ENCODE data around the gene SEPTIN7. TPM values are rescaled to one million over a fixed set of nuclear protein-coding genes. Genes with fewer than 3 reads are reported as not detected.

SEPTIN7 gene
- total and polyA plus RNA-seq, 2 of the 13 experiments (the other 11 are each of a cell fraction or from before 2014, with no cell fraction given) = 103 to 129 TPM

DNA sequence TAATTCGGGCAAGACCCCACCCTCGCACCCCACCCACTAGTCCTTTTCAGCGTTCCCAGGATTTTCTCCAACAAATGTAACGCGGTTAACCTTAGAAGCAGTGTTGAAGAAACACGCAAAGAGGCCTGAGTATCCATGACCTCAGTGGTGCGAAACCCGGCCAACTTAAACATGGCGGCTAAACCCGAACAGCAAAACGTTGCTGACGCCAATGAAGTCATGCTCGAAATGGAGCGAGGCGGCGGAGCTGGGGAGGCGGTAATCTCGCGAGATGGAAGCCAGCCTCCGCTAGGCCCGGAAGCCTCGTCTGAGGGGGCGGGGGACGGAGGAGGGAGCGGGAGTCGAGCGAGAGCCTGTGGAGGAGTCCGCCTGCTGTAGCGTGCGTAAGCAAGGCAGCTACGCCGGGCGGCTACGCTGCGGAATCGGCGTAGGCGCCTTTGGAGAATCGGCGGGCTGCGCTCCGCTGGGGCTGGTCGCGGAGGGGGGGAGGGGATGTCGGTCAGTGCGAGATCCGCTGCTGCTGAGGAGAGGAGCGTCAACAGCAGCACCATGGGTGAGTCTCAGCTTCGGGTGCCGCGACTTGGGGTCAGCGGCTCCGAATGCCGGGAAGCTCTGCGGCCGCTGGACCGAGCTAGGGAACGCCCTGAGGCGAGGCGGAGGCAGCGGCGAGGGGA is at the start of gene SEPTIN7 (continued):
- TF ChIP-seq ZBTB26 (CRISPR knock-in tag; IDR thresholded peaks at IDR 0.05; ENCODE audit: borderline replicate concordance) = peak; percentile 38; the same call in 1 of the 2 replicates
- peak; percentile 84 for TF ChIP-seq MXI1 (IDR thresholded peaks at IDR 0.05; ENCODE audit: borderline replicate concordance, low read depth, low read length)
- peak; percentile 24; the same call in 1 of the 2 replicates for TF ChIP-seq SIN3A (IDR thresholded peaks at IDR 0.05; ENCODE audit: borderline replicate concordance, low read depth, low read length)
- no peak for TF ChIP-seq ZNF326 (CRISPR knock-in tag; IDR thresholded peaks at IDR 0.05; ENCODE audit: borderline replicate concordance)
- peak; percentile 78 for TF ChIP-seq CREB1 (IDR thresholded peaks at IDR 0.05)
- TF ChIP-seq CREB1 (CRISPR knock-in tag; IDR thresholded peaks at IDR 0.05) = peak; percentile 90
- TF ChIP-seq NFKB2 (CRISPR knock-in tag; IDR thresholded peaks at IDR 0.05; ENCODE audit: borderline replicate concordance) = peak; percentile 18; the same call in 1 of the 2 replicates
- TF ChIP-seq, protein P1, sequence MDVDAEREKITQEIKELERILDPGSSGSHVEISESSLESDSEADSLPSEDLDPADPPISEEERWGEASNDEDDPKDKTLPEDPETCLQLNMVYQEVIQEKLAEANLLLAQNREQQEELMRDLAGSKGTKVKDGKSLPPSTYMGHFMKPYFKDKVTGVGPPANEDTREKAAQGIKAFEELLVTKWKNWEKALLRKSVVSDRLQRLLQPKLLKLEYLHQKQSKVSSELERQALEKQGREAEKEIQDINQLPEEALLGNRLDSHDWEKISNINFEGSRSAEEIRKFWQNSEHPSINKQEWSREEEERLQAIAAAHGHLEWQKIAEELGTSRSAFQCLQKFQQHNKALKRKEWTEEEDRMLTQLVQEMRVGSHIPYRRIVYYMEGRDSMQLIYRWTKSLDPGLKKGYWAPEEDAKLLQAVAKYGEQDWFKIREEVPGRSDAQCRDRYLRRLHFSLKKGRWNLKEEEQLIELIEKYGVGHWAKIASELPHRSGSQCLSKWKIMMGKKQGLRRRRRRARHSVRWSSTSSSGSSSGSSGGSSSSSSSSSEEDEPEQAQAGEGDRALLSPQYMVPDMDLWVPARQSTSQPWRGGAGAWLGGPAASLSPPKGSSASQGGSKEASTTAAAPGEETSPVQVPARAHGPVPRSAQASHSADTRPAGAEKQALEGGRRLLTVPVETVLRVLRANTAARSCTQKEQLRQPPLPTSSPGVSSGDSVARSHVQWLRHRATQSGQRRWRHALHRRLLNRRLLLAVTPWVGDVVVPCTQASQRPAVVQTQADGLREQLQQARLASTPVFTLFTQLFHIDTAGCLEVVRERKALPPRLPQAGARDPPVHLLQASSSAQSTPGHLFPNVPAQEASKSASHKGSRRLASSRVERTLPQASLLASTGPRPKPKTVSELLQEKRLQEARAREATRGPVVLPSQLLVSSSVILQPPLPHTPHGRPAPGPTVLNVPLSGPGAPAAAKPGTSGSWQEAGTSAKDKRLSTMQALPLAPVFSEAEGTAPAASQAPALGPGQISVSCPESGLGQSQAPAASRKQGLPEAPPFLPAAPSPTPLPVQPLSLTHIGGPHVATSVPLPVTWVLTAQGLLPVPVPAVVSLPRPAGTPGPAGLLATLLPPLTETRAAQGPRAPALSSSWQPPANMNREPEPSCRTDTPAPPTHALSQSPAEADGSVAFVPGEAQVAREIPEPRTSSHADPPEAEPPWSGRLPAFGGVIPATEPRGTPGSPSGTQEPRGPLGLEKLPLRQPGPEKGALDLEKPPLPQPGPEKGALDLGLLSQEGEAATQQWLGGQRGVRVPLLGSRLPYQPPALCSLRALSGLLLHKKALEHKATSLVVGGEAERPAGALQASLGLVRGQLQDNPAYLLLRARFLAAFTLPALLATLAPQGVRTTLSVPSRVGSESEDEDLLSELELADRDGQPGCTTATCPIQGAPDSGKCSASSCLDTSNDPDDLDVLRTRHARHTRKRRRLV (CRISPR knock-in tag; IDR thresholded peaks at IDR 0.05) = peak; percentile 48; the same call in 1 of the 2 replicates
- TF ChIP-seq, protein P2, sequence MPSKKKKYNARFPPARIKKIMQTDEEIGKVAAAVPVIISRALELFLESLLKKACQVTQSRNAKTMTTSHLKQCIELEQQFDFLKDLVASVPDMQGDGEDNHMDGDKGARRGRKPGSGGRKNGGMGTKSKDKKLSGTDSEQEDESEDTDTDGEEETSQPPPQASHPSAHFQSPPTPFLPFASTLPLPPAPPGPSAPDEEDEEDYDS (CRISPR knock-in tag; IDR thresholded peaks at IDR 0.05) = peak; percentile 51; the same call in 1 of the 2 replicates
- no peak for TF ChIP-seq NONO (IDR thresholded peaks at IDR 0.05)
- peak; percentile 79 for TF ChIP-seq NONO (CRISPR knock-in tag; conservative IDR thresholded peaks at IDR 0.05)
- TF ChIP-seq HES4 (CRISPR knock-in tag; IDR thresholded peaks at IDR 0.05; ENCODE audit: borderline replicate concordance) = no peak
- TF ChIP-seq, protein P3, sequence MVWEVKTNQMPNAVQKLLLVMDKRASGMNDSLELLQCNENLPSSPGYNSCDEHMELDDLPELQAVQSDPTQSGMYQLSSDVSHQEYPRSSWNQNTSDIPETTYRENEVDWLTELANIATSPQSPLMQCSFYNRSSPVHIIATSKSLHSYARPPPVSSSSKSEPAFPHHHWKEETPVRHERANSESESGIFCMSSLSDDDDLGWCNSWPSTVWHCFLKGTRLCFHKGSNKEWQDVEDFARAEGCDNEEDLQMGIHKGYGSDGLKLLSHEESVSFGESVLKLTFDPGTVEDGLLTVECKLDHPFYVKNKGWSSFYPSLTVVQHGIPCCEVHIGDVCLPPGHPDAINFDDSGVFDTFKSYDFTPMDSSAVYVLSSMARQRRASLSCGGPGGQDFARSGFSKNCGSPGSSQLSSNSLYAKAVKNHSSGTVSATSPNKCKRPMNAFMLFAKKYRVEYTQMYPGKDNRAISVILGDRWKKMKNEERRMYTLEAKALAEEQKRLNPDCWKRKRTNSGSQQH (CRISPR knock-in tag; IDR thresholded peaks at IDR 0.05; ENCODE audit: low read depth) = peak; percentile 45; the same call in 1 of the 2 replicates
- TF ChIP-seq, protein P4, sequence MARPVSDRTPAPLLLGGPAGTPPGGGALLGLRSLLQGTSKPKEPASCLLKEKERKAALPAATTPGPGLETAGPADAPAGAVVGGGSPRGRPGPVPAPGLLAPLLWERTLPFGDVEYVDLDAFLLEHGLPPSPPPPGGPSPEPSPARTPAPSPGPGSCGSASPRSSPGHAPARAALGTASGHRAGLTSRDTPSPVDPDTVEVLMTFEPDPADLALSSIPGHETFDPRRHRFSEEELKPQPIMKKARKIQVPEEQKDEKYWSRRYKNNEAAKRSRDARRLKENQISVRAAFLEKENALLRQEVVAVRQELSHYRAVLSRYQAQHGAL (CRISPR knock-in tag; IDR thresholded peaks at IDR 0.05; ENCODE audit: not compliant biosample characterization) = no peak
- no peak for TF ChIP-seq STAG1 (CRISPR knock-in tag; IDR thresholded peaks at IDR 0.05)
- 0 out of 2 replicates have a peak, but pooled peaks have one; percentile 13 for TF ChIP-seq HOXA9 (CRISPR knock-in tag; IDR thresholded peaks at IDR 0.05; ENCODE audit: borderline replicate concordance)
- peak; percentile 74; the same call in 1 of the 2 replicates for TF ChIP-seq TAF1 (CRISPR knock-in tag; IDR thresholded peaks at IDR 0.05)
- TF ChIP-seq, protein P5, sequence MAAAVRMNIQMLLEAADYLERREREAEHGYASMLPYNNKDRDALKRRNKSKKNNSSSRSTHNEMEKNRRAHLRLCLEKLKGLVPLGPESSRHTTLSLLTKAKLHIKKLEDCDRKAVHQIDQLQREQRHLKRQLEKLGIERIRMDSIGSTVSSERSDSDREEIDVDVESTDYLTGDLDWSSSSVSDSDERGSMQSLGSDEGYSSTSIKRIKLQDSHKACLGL (CRISPR knock-in tag; IDR thresholded peaks at IDR 0.05) = peak; percentile 69
- TF ChIP-seq ZNF510 (CRISPR knock-in tag; IDR thresholded peaks at IDR 0.05; ENCODE audit: low read depth) = no peak

Data from HepG2 (cell line).